Central memory CD8-positive, alpha-beta T cell (primary cell): ENCODE measurements around the gene GON4L.
A peak's percentile ranks its signal among the peaks of the same experiment; 100 is the strongest.
"Not testable (repeated sequence)": the region's sequence is repeated elsewhere in the genome, so short reads cannot be mapped to it uniquely, and the experiment has no call there.

Source experiments
- ATAC-seq: fragments of 150-1000 bp; cut with Tn5 transposase; replicated peaks from 2 replicates; pipeline ENCODE4 v1.10.0; 2022; ENCODE audit warnings: mild to moderate bottlenecking, moderate FRiP score, moderate number of reproducible peaks; ENCODE audit not compliant: poor library complexity, severe bottlenecking; ENCODE audit errors: extremely low read depth
- DNase-seq, 2 donors: peaks; one replicate each; pipeline ENCODE4 v3.0.0; 2021; ENCODE audit warnings: low spot score in 2 of 2
- H3K27ac Mint-ChIP-seq: one replicate; pipeline ENCODE4 v1.8.0; 2022; ENCODE audit warnings: low read depth, mild to moderate bottlenecking, moderate library complexity, mixed read lengths
- H3K27me3 Mint-ChIP-seq: one replicate; pipeline ENCODE4 v1.8.0; 2022; ENCODE audit warnings: mixed read lengths
- H3K36me3 Mint-ChIP-seq: one replicate; pipeline ENCODE4 v1.8.0; 2022; ENCODE audit warnings: mild to moderate bottlenecking, moderate library complexity, mixed read lengths; ENCODE audit not compliant: insufficient read depth
- H3K4me1 Mint-ChIP-seq: one replicate; pipeline ENCODE4 v1.8.0; 2022; ENCODE audit warnings: mixed read lengths
- H3K4me3 Mint-ChIP-seq: one replicate; pipeline ENCODE4 v1.8.0; 2022; ENCODE audit warnings: mild to moderate bottlenecking, moderate library complexity, mixed read lengths
- H3K9me3 Mint-ChIP-seq: one replicate; pipeline ENCODE4 v1.8.0; 2022; ENCODE audit warnings: mixed read lengths

Gene GON4L

DNA sequence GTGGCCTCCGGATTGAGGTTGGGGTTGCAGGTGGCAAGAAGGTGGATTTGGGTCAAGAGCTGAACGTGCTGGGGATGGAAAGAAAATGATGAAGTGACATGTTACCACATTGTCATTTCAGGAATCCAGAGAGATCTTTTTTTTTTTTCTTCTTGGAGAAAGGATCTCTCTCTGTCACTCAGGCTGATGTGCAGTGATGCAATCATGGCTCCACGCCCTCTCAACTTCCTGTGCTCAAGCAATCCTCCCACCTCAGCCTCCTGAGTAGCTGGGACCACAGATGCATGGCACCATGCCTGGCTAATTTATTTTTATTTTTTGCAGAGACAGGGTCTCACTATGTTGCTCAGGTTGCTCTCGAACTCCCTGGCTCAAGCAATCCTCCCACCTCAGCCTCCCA is 80.6 kb downstream of the GON4L start:
- no peaks in the 10 kb centered on the region for H3K4me1 Mint-ChIP-seq
- H3K9me3 Mint-ChIP-seq: no peaks in the 10 kb centered on the region
- no peak overlapping the region for H3K4me3 Mint-ChIP-seq
- H3K36me3 Mint-ChIP-seq: peaks cover 55% of the 10 kb centered on the region
- ATAC-seq (no peak), DNase-seq (no peak)
- no peaks in the 10 kb centered on the region for H3K27me3 Mint-ChIP-seq
- no peak overlapping the region for H3K27ac Mint-ChIP-seq

DNA sequence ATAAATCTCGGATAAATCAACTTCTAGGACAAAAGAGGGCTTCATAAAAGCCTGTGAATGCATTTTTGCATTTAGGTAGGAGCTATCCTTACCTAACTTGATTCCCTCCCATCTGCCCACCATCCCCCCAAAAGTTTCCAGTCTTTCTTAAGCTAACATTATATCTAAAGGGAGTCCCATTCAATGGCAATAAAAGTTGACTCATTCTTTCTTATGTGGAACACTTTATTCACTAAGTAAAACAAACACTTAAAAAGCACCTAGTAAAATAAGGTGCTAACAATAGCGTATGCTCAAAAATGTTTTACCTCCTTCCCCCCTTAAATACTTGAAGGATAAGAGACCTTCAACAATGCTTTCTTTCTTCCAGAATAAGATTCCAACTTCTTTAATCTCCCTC is 83.8 kb downstream of the GON4L start:
- H3K4me3 Mint-ChIP-seq: no peak overlapping the region
- ATAC-seq: no peak
- H3K9me3 Mint-ChIP-seq: no peaks in the 10 kb centered on the region
- no peaks in the 10 kb centered on the region for H3K27me3 Mint-ChIP-seq
- H3K4me1 Mint-ChIP-seq: no peaks in the 10 kb centered on the region
- DNase-seq: no peak
- H3K36me3 Mint-ChIP-seq: peaks cover 84% of the 10 kb centered on the region
- H3K27ac Mint-ChIP-seq: no peak overlapping the region

DNA sequence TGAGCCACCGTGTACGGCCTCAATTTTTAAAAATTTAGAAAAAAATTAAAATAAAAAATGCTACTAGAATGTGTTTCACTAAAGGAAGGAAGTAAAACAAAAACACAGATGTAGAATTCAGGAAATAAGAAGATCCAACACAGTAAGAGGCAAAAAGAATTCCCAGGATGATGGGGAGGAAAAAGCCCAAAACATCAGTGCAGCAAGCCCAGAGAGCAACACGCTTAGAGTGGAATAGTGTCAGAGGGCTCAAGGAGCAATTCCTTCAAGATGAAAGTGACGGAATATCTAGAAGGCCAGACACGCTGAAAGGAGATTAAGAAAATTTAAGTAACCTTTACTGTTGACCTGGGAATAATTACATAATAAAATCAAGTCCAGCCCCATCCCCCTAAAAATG is 87.8 kb downstream of the GON4L start:
- ATAC-seq (no peak), DNase-seq (no peak)
- H3K4me1 Mint-ChIP-seq: no peaks in the 10 kb centered on the region
- no peaks in the 10 kb centered on the region for H3K27me3 Mint-ChIP-seq
- H3K27ac Mint-ChIP-seq: no peak overlapping the region
- peaks cover 77% of the 10 kb centered on the region for H3K36me3 Mint-ChIP-seq
- no peak overlapping the region for H3K4me3 Mint-ChIP-seq
- H3K9me3 Mint-ChIP-seq: no peaks in the 10 kb centered on the region

DNA sequence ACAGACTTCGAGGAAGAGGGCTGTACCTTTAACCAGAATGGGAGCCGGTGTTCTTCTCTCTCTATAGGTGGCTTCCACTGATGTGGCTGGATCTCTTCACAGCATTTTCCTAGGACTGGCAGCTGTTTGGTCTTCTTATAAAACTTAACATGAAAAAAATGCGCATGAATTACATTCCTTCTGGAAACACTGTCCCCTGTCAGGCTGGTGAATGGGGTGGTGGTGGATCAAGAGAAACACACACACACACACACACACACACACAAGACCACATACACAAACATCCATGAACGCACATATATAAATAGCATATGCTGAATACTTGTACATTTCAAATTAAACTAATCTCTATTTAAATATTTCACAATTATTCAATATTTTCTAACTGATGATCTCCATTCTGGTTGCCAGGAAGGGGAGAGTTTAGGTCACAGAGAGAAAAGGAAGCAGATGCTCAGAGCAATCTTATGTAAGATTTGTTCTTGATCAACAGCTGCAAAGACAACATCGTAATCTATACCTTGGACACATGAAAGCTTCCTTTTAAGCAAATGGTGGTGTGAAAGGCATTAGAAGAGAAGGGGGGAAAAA is 89.5 kb downstream of the GON4L start:
- not testable (repeated sequence) for H3K9me3 Mint-ChIP-seq, H3K27ac Mint-ChIP-seq, H3K4me3 Mint-ChIP-seq, H3K4me1 Mint-ChIP-seq, ATAC-seq, H3K27me3 Mint-ChIP-seq, DNase-seq
- peaks cover 71% of the 10 kb centered on the region for H3K36me3 Mint-ChIP-seq

DNA sequence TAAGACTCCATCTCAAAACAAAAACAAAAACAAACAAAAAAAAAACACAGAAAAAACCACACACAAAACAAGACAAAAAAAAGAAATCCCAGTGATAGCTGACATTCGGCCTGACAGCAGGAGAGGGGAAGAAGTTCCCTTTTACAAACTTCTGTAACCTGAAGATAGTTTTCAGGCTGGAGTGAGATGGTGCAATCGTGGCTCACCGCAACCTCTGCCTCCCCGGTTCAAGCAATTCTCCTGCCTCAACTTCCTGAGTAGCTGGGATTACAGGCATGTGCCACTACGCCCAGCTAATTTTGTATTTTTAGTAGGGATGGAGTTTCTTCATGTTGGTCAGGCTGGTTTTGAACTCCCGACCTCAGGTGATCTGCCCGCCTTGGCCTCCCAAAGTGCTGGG is 93.0 kb downstream of the GON4L start:
- not testable (repeated sequence) for H3K4me1 Mint-ChIP-seq, H3K4me3 Mint-ChIP-seq, H3K27me3 Mint-ChIP-seq, H3K9me3 Mint-ChIP-seq, H3K27ac Mint-ChIP-seq, DNase-seq, ATAC-seq
- H3K36me3 Mint-ChIP-seq: peaks cover 63% of the 10 kb centered on the region

DNA sequence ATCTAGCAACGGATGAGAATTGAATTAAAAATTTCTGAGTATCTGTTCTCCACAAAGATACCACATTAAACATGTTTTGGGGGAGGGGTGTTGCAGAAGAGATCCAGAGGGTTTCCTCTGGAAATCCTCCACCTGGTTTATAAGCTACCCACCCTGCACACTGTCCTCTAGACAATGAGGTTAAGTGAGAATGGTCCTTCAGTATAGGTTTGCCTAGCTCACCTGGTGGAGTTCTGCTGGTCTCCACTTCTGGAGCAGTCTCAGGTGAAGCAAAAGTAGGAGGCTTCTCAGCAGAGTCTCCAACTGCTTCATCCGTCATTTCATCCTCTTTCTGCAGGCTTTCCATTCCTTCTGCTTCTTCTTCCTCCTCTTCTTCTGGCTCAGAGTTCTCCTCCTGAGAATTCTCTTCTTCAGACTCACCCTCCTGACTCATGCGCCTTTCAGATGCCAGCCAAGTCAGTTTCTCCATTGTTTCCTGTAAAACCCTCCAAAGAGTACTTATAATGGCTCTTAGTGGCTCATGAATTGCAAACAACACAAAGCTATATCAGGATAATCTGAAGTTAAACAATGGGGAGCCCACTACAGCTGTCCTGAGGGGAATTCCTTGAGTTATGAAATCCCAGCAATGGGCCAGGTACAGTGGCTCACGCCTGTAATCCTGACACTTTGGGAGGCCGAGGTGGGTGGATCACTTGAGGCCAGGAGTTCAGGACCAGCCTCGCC is 93.8 kb downstream of the GON4L start:
- H3K4me1 Mint-ChIP-seq, H3K27me3 Mint-ChIP-seq, H3K9me3 Mint-ChIP-seq, H3K4me3 Mint-ChIP-seq, H3K27ac Mint-ChIP-seq, DNase-seq, ATAC-seq: not testable (repeated sequence)
- peaks cover 61% of the 10 kb centered on the region for H3K36me3 Mint-ChIP-seq

DNA sequence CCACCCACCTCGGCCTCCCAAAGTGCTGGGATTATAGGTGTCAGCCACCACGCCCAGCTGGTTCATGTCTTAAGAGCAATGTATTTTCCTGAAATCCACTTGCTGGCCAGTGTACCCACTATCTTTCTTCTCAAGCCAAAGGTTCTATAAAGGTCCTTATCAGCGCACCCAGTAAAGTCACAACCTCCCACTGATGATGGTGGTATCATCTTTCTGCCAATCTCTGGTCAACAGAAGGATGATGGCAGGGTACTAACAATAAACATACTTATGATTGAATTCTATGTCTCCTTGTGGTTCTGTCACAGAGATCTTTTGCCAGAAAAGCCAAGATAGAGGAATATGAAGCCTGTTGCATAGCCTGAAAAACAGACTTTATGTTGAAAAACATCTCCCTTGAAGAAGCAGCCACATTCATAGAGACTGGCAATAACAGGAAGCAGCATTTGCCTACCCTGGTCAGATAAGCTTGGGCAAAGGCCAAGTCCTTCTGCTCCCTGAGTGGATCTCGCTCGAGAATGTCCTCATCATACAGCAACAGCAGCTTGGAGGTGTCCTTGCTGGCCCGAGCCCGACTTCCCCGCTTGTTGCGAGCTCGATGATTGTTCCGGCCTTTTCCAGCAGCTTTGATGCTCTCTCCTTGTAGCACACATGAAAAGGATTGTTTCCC is 95.1 kb downstream of the GON4L start:
- no peak overlapping the region for H3K4me3 Mint-ChIP-seq
- H3K4me1 Mint-ChIP-seq: no peaks in the 10 kb centered on the region
- peaks cover 56% of the 10 kb centered on the region for H3K36me3 Mint-ChIP-seq
- no peak for DNase-seq
- H3K9me3 Mint-ChIP-seq: no peaks in the 10 kb centered on the region
- H3K27me3 Mint-ChIP-seq: no peaks in the 10 kb centered on the region
- no peak for ATAC-seq
- H3K27ac Mint-ChIP-seq: peak overlapping the region; percentile 5

DNA sequence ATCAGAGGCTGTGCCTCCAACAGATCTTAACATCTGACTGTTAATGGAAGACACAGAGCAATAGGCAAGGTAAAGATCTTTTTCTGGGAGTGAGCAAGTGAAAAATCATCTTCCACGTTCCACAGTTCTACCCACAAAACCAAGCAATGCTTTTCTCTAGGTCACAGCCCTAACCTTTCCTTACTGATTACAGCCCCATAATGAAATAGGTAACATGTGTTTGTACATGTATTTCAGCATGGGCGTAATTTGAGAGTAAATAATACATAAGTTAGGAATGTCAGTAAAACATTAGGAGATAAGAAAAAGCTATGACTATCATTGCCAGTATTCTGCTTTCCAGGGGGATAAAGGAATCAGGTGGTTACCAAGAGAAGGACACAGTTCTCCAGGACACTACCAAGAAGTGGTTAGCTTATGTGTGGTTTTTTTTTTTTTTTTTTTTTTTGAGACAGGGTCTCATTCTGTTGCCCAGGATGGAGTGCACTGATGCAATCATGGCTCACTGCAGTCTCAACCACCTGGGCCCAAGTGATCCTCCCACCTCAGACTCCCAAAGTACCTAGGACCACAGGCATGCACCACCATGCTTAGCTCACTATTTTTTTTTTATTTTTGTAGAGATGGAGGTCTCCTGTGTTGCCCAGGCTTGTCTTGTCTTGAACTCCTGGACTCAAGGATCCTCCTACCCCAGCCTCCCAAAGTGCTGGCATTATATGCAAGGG is 96.1 kb downstream of the GON4L start:
- DNase-seq: no peak
- peaks cover 58% of the 10 kb centered on the region for H3K36me3 Mint-ChIP-seq
- H3K27ac Mint-ChIP-seq: no peak overlapping the region
- no peak for ATAC-seq
- H3K4me1 Mint-ChIP-seq: no peaks in the 10 kb centered on the region
- no peak overlapping the region for H3K4me3 Mint-ChIP-seq
- no peaks in the 10 kb centered on the region for H3K27me3 Mint-ChIP-seq
- H3K9me3 Mint-ChIP-seq: no peaks in the 10 kb centered on the region

DNA sequence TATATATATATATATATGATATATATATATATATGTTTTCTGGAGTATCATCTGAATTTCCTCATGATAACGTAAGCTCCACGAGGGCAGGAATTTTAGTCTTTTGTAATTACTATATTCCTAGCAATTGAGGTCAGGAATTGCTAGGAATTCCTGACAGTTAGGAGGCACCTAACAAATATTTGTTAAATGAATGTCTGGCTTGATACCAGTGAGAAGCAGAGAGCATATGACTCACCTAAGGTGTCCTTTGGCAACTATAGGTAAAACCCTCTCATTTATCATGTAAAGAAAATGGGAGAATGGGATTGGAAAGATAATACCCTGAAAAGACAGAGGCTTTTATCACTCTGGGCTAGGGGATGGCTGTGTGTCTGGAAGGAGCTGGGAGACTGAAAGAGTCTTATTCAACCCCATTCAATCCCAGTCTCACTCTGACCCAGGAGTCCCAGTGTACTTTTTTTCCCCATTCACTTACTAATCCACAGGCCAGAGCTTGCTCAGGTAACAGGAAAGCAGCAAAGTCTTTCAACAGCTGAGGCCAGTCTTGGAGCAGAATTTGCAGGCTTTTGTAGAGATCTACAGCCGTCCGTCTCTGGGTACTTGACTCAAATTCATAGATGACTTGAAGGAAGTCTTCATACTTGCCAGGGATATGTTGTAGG is 96.9 kb downstream of the GON4L start:
- no peaks in the 10 kb centered on the region for H3K4me1 Mint-ChIP-seq
- no peaks in the 10 kb centered on the region for H3K9me3 Mint-ChIP-seq
- no peak overlapping the region for H3K27ac Mint-ChIP-seq
- peaks cover 57% of the 10 kb centered on the region for H3K36me3 Mint-ChIP-seq
- ATAC-seq (no peak), DNase-seq (no peak)
- no peak overlapping the region for H3K4me3 Mint-ChIP-seq
- H3K27me3 Mint-ChIP-seq: no peaks in the 10 kb centered on the region

DNA sequence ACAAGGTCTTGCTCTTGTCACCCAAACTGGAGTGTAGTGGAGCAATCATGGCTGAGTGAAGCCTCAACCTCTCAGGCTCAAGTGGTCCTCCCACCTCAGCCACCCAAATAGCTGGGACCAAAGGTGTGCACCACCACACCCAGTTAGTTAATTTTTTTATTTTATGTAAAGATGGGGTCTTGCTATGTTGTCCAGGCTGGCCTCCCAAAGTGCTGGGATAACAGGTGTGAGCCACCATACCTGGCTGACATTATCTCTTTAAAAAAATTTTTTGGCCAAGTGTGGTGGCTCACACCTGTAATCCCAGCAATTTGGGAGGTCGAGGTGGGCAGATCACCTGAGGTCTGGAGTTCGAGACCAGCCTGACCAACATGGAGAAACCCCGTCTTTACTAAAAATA is 98.0 kb downstream of the GON4L start:
- H3K27me3 Mint-ChIP-seq, H3K4me3 Mint-ChIP-seq, H3K27ac Mint-ChIP-seq, H3K9me3 Mint-ChIP-seq, H3K4me1 Mint-ChIP-seq, DNase-seq, ATAC-seq: not testable (repeated sequence)
- peaks cover 64% of the 10 kb centered on the region for H3K36me3 Mint-ChIP-seq

DNA sequence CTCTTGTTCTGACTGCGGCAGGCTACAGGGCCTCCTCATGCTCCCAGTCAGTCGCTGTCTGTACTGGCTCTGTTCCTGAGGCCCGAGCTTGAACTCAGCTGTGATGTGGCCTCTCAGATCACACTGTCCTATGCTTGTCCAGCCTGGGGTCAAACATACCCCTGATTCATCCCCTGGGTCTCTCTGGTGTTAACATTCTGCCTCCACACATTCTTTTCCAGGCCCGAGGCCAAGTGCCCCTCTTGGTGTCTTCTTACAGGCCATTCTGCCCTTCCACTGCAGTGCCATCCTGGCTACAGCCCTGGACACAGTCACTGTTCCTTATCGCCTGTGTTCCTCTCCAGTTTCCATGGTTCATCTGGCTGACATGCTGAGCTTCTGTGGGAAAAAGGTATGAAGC is 108.9 kb downstream of the GON4L start:
- not testable (repeated sequence) for H3K27ac Mint-ChIP-seq, H3K9me3 Mint-ChIP-seq, H3K4me3 Mint-ChIP-seq, ATAC-seq, H3K4me1 Mint-ChIP-seq, DNase-seq, H3K27me3 Mint-ChIP-seq
- H3K36me3 Mint-ChIP-seq: peaks cover 23% of the 10 kb centered on the region

DNA sequence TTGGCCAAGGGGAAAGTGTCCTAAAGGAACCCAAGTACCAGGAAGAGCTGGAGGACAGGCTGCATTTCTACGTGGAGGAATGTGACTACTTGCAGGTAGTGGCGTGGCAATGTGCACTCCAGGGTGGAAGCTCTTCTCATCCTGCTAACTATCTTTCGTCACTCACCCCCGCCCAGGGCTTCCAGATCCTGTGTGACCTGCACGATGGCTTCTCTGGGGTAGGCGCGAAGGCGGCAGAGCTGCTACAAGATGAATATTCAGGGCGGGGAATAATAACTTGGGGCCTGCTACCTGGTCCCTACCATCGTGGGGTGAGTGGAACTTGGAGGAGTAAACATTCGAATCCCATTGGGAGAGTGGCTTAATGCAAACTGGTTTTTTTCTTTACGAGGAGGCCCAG is 109.4 kb downstream of the GON4L start:
- H3K27me3 Mint-ChIP-seq, ATAC-seq, H3K4me3 Mint-ChIP-seq, H3K9me3 Mint-ChIP-seq, H3K27ac Mint-ChIP-seq, H3K4me1 Mint-ChIP-seq, DNase-seq: not testable (repeated sequence)
- H3K36me3 Mint-ChIP-seq: peaks cover 18% of the 10 kb centered on the region
